Effector CD4-positive, alpha-beta T cell (primary cell): ENCODE measurements around the gene PDE6A.

Experiments used
- DNase-seq: peaks from one replicate; pipeline ENCODE4 v3.0.0-alpha.2; 2020

PDE6A gene

DNA sequence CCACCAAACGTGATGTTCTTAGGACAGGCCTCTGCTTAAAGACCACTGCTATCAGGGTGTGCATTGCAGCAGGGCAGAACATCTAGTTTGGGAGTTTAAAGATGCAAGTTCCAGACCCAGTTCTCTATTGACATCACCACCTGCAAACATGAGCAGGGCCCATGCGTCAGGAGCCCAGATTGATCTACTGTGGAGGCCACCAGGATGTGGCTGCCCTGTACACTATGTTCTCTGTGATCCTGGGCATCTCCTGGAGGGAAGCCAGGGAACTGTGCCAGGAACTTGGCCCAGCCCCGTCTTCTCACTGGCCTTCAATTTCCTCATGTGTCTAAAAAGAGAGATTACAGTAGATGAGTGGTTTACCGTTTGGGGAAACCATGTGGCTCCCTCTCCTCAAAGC lies 87.1 kb downstream of the PDE6A start:
- DNase-seq = no peak

DNA sequence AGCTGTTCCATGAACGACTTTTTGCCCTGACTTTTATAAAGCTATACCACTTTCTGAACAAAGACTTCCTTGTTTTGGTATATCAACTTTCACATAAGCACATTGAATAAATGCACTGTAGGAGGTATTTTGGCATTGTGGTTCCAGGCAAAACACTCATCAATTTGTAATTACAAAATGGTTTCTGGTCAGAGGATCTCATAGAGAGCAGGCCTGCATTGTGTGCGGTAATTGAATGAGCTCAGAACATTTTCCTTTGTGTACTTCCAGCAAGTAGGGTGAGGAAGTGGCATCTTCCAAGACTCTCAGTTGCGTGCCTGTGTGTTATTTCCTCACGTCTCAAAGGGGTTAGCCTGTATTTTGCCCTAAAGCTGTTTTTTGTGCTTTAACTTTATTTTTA lies 89.2 kb downstream of the PDE6A start:
- DNase-seq = no peak

DNA sequence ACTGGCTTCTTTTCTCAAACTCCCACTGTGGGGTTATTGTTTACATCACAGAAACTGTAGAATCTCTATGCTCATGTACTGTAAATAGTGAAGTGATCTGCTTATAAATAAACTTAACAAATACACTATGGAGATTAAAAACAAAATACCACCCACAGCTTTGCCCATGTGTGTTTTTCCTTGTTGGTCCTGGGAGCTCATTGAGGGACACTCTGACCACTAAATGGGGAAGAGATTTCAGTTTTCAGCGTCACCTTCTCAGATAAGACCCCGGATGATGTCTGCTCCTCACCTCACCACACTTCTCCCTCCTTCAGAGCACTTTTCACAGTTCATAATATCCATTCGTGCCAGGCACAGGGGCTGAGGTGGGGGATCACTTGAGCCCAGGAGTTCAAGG lies 89.7 kb downstream of the PDE6A start:
- DNase-seq = no peak

DNA sequence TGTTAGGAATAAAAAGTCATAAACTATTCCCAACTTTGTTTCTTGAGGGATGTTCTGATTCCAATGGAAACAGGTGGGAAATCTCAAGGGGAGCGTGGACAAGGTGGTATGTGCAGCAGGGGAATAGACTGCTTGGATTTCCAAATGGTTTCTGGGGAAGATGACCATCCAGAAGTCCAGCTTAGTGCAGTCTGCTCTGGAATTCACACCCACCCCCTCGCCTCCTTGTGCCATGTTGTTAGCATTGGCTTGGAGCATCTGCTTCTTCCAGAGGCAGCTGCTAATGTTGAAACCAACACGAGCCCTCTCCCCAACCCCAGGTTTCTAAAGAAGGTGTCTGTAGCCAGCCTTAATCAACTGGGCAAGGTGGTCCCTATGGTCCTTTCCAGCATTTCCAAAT lies 90.9 kb downstream of the PDE6A start:
- no peak for DNase-seq

DNA sequence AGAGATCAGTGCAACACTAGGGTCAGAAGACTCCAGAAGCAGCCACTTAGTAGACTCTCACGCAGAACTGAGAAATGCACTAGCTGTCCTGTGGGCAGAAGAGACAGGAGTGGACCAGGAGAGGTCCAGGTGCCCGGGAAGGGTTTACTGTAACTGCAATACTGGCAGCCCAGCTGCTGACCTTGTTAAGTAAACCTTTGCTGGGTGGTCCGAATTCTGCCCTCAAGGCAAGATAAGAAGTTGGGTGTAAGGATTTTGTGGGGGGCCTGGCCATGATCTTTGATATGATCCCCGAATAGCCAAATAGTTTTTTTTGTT lies 91.3 kb downstream of the PDE6A start:
- DNase-seq = no peak

DNA sequence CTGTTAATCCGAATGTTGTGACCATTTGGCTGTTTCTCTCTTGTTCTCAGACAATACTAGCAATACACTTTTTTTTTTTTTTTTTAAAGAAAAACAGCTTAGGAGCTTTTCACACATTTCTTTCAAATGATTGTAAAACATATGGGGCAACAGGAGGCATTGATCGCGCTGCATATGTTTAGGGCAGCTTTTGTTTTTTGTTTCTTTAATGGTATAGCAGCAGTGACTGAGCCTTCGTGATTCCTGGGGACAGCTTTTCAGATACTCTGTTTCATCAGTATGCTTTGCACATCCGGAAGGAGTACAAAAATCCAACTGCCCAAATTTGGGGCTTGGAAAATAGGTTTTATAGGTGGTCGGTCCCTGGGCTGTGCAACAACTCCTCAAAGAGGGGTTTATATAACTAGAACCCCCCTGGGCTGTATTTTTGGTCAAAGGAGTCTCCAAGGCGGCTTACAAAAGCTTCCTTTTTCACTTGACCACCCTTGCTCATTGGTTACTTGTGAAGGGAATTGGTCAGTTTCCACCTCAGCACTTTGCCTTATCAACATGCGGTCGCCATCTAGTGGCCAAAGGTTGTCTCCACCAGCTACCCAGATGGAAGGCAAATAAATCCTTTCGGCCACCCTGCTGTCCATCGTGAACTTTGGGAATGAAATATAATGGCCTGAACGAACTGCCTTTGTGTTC lies 91.8 kb downstream of the PDE6A start:
- peak; percentile 31 for DNase-seq

DNA sequence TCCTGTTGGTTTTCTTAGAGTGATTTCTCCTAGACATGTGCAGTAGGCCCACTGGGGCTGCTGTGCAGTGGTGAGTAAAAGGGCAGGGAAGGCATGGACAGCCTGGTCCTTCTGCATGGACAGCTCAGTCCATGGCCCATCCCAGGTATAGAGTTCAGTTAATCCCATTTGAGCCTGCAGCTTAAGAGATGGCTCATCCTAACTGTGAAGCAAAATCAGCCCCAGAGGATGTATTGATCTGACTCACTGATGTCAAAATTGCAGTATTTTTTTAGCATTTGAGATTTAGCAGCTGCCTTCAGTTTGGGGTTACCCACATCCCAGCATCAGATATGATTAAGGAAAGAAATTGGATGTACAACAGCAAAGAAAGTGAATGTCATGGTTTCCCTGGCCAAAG lies 93.4 kb downstream of the PDE6A start:
- DNase-seq = no peak

DNA sequence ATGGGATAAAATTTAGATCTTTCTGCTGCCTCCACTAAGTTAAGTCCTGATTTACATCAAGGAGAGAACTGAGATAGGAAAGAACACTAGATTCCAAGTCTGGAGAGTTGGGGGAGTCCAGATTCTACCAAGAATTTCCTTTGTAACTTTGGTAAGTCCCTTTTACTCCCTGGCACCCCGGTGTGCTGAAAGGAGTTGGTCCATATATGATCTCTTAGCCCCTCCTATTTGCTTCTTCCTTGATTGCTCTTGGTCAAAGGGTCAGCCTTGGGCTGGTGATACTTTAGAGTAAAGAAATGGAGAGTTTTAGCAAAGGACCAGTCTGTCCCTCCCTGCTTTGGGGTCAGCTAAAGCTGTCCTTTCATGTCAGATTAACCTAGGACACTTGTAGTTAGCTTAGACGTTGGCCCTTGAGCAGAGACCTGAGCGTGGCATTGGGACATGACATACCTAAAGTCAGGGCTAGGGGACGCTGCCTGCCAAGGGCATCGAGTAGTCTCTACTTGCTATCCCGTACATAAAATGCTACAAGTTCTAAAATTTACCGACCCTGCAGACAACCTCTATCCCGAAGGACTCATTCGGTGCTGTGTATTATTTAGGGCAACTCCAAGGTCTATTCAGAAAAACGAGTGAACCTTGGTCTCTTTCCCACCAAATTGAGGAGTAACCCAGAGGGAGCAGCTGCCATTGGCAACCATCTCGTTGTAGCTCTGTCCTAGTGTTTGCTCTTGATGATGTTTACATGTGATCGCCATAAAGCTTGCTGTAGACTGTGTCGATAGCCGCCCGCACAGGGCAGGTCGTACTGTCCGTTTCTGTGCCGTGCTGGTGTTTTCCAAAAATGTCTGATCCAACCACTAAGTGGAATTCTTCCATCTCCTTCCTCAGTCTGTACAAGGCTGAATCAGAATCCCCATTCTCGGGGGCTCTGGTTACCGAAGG lies 94.4 kb downstream of the PDE6A start:
- no peak for DNase-seq

DNA sequence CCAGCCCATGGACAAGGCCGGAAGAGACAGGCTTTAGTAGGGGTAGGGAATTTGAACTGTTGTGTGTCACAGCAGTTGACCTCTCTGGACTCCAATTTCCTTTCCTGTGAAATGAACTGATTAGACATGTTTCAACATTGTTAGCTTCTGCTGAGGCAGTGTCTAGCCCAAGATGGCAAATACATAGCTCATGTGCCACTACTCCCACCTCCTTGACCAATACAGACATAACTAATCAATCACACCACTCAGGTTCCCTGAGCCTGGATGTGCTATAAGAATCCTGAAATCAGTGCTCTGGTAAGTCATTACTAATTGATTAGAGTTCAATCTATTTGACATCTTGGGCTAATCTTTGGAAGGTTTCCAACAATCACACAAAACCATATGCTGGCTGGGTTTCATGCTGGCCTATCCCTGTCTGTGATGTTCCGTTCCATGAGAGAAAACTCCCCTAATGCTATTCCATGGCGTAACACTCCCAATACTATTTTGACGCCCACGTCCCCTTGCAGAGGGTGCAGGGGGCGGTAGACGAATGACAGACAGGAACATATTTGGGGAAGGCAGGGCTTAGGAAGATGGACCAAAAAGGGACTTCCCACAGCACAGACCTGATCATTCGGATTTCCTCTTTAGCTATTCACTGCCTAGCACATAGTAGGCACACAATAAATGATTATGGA lies 95.2 kb downstream of the PDE6A start:
- no peak for DNase-seq

DNA sequence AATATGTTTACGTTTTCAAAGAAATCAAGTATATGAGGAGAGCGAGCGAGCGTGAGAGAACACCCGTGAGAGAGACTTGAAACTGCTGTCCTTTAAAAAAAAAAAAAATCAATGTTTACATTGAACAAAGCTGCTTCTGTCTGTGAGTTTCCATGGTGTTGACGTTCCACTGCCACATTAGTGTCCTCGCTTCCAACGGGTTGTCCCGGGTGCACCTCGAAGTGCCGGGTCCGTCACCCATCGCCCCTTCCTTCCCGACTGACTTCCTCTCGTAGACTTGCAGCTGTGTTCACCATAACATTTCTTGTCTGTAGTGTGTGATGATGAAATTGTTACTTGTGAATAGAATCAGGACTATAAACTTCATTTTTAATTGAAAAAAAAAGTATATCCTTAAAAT lies 97.0 kb downstream of the PDE6A start:
- no peak for DNase-seq

DNA sequence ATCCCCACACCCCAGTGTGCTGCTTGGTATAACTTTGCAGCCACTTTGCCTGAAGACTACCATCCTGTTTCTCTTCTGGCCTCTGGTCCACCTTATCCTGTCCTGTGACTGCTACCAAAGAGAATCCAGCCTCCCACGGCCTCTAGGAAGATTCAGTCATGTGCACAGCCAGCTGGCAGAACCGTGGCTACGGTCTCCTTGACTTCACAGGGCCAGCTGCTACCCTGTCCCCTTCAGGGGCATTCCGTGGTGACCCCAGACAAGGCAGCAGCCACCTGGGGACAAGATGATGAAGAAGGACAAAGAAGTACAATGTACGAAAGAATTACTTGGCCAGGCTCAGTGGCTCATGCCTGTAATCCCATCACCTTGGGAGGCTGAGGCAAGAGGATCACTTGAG lies 98.6 kb downstream of the PDE6A start:
- no peak for DNase-seq

DNA sequence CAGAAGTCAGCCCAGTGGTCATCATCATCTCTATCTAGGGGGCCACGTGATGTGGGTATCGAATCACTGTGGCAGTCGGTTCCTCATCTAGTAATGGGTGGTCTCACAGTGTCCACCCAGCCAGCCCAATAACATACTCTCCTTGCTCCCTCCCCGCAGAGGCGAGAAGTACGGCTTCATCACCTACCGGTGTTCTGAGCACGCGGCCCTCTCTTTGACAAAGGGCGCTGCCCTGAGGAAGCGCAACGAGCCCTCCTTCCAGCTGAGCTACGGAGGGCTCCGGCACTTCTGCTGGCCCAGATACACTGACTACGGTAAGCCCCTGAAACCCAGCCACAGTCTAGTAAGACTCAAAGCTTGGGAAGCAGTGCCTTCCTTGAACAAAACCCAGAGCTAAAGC lies 99.0 kb downstream of the PDE6A start:
- DNase-seq = no peak

DNA sequence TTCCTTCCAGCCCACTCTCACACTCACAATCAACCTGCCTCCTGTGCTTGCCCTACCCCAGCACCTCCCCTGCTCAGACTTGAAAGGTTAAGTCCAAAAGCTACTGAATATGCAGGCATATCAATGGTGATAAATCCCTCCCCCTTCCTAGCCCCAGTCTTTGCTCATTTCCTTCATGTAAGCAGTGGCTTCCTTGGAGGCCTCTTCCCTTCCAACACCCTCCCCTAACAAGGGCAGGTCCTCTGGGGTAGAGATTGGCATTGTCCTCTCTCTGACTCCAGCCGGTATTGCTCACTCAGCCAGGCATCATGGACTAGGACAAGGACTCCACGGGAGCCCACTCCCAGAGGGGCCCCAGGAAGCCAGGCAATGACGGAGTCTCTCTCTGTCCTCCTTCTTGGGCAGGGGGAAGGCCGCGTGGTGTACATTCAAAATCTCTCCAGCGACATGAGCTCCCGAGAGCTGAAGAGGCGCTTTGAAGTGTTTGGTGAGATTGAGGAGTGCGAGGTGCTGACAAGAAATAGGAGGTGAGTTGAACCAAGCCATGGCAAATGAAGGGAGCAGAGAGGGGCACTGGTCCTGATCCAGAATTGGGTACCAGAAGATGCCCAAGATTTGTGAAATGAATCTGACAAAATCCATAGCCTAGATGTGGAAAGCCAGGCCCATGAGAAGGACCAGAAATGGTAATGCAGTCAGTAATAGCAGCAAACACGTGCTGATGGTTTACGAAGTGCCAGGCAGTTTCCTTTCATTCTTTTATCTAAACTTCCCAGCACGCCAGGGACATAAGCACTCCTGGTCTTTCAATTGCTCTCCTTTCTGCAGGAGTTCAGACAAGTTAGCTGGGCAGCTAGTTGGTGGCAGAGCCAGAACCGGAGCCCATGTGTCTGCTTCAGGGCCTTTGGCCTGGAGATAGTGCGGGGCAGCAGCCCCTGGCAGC lies 102.5 kb downstream of the PDE6A start:
- DNase-seq = no peak

DNA sequence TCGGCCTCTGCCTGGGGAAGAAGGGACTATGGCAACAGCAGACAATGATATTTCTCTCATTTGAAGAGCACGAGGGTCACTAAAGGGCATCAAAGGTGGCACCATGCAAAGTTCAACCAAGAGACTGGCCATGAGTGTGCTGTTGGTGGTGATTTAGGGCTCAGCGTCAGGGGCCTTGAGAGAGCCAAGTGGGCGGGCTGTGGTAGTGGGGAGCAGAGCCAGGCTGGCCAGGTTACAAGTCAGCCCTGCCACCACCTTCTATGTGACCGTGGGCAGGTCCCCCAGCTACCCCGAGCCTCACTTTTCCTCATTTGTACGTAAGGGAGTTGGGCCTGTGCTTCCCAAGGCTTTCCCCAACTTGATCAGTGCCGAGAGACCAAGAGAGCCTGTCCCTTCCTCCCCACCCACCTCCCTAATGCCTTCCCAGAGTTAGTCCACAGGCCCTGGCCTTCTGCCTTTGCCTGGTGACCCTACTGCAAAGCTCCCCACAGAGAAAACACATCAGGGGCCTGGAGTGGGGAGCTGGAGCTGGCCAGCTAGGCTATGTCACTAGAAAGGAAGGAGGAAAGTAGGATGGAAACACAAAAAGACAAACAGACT lies 104.3 kb downstream of the PDE6A start:
- no peak for DNase-seq

DNA sequence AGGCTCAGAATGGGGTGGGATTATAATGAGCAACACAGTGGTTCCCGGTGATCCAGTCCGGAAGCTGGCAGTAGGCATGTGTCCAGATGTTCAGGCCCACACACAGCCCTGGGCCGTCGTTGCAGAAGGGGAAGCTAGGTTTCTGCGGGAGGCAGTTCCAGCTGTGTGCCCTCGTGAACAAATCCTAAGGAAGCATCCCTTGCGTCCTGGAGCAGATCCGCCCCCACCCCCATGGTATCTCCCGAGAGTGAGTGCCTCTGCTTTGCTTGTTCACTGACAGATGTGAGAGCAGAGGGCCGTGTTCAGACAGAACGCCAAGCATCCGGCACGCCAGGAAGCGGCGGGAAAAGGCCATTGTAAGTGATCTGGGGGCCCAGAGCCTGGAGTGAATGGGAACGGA lies 104.8 kb downstream of the PDE6A start:
- DNase-seq = no peak

DNA sequence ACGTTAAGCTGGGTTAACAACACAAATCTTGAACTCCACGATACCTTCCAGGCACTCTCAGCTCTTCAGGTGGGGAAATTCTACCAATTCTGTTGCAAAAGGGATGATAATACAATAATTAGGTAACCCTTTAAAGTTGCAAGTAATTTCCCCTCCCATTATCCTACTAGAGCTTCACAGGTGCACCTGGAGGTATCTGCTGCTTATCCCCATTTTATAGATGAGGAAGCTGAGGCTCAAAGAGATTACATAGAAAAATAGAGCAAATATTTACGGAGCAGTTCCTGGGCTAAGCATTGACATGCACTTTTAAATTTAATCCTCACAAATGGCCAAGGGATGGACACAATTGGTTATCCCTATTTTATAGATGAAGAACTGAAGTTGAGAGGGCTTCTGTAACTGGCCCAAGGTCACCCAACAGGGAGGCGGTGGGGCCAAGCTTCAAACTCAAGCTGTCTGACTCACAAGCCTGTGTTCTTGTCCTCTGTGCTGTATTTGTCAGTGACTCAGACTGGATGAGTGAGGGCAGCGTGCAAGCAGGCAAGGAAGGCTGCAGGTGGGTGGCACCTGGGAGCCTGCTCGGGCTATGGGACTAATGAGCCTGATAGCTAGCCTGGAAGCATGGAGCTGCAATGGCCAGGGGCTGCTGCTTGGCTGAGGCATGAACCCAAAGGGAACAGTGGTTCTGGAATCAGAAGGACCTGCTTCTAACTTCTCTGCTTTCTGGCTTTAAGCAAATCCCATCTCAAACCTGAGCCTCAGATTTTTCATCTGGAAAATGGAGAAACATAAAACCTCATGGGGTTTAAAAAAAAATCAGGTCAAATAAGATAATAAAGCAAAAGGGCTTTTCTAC lies 105.5 kb downstream of the PDE6A start:
- no peak for DNase-seq

DNA sequence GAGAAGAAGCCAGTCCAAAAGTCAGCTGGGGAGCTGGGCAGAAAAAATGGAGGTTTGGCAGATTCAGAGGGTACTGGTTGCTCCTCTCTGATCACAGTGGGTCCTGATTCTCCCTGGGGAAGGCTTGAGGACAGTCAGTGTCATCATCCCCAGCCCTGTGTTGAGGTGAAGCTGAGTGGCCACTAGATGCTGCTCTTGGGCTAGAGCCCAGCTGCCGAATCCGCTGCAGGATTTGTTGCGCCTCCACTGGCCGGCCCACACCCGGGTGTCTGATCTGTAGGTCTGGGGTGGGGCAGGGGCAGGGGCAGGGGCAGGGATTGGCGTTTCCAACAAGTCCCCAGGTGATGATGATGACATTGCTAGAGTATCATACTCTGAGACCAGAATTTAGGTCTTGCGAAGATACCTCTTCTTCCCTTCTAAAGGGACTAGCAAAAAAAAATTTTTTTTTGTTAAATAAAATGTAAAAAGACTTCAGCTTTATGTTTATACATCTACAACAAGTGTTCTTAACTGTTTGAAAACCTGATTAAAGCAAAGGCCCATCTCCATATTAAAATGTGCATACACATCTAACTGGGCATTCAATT lies 106.8 kb downstream of the PDE6A start:
- DNase-seq = no peak

DNA sequence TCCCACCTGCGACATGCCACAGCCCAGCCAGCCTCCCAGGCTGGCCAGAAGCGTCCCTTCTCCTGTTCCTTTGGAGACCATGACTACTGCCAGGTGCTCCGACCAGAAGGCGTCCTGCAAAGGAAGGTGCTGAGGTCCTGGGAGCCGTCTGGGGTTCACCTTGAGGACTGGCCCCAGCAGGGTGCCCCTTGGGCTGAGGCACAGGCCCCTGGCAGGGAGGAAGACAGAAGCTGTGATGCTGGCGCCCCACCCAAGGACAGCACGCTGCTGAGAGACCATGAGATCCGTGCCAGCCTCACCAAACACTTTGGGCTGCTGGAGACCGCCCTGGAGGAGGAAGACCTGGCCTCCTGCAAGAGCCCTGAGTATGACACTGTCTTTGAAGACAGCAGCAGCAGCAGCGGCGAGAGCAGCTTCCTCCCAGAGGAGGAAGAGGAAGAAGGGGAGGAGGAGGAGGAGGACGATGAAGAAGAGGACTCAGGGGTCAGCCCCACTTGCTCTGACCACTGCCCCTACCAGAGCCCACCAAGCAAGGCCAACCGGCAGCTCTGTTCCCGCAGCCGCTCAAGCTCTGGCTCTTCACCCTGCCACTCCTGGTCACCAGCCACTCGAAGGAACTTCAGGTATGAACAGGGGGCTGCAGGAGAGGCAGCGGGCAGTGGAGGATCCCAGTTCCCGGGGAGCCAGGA lies 108.0 kb downstream of the PDE6A start:
- DNase-seq = no peak

DNA sequence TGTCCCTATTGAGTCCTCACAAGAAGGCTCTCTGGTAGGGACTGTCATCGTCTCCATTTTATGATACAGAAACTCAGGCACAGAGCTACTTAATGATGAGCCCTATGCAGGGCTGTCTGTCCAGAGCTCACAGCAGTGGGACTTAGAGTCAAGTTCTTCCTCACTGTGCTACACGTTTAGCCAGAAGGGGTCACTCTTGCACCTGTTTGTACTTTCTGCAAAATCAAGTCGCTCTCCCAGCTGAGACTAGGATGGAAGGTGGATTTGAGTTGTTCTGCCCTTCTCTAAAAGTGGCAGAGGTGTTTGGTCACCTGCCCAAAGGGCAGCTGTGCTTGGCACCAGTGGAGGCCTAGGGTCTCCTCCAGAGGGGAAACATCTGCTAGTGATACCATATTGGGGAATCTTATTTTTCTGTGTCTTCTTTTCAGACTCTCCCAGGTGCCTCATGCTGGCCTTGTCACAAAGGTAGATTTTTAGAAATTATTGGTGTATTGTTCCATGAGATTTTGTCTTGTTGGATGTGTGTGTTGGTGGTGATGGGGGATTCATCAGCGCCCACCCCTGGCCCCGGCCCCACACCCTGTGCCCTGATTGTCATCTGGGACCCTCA lies 110.2 kb downstream of the PDE6A start:
- peak; percentile 37 for DNase-seq
